GM12873 (cell line): ENCODE data around the gene CEP192.

Experiments used
- TF ChIP-seq, protein P1 (sequence below): IDR thresholded peaks from 2 replicates; pipeline ENCODE4 v1.5.1; 2012; ENCODE audit warnings: low read depth, mild to moderate bottlenecking, moderate library complexity, low read length, control low read depth; ENCODE audit not compliant: insufficient read depth; ENCODE audit errors: missing control alignments

CEP192 gene

DNA sequence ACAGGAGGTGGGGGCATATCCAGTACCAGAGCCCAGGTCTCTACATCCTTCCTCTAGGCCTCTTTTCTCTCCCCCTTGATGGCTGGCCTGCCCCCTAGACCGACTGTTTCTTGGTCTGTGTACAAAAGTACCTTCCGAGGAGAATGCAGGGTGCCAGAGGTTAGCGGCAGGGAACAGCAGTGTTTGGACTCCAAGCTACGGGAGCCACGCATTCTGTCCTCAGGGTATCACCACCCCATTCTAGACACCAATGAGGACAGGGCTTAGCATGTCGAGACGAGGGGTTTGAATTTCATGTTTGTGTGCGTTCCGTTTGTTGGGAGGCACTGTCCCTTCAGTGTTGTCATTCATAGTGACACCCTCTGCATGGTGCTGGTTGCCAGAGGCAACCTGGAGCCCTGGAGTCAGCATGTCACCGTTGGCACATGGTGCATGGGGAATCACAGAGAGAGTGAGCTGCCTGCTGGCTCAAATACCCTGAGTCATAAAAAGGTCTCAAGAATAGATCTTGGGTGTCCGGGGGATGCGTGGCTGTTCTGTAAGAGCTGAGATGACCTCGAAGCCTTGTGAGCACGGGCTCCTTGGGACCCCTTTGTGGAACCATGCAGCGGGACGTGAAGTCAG lies 170.2 kb downstream of the CEP192 start:
- TF ChIP-seq, protein P1, sequence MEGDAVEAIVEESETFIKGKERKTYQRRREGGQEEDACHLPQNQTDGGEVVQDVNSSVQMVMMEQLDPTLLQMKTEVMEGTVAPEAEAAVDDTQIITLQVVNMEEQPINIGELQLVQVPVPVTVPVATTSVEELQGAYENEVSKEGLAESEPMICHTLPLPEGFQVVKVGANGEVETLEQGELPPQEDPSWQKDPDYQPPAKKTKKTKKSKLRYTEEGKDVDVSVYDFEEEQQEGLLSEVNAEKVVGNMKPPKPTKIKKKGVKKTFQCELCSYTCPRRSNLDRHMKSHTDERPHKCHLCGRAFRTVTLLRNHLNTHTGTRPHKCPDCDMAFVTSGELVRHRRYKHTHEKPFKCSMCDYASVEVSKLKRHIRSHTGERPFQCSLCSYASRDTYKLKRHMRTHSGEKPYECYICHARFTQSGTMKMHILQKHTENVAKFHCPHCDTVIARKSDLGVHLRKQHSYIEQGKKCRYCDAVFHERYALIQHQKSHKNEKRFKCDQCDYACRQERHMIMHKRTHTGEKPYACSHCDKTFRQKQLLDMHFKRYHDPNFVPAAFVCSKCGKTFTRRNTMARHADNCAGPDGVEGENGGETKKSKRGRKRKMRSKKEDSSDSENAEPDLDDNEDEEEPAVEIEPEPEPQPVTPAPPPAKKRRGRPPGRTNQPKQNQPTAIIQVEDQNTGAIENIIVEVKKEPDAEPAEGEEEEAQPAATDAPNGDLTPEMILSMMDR, result no peak

DNA sequence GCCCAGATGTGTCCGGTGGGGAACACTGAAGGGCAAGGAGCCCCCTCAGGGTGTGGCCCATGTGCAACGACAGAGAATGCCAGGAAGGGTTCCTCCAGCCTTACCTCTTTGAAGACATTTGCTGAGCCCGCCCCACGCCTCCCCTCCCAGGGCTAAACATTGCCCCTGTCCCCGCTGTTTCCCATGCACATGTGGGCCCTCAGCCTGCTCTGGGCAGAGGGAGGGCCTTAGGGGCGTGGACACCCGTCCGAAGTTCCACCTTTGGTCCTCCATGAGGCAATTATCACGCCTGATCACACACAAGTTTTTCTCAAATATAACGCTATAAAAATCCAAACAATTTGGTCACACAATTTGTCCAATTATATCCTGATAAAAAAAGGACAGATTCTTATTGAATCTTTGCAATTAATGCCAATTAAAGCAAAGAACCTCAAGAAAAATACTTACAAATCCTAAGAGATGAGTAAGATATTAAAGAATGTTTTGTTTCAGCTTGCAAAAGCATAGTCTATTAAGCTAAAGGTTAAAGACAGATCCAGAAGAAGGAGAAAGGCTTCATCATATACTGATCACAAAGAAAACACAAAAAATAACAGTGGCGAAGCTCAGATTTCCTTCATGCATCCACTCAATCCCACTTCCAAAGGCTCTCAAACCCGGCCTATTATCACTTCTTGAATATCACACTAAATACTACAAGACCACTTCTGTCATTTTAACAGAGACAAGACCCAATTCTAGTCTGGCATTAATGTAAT lies 172.2 kb downstream of the CEP192 start:
- TF ChIP-seq, protein P1, result no peak

DNA sequence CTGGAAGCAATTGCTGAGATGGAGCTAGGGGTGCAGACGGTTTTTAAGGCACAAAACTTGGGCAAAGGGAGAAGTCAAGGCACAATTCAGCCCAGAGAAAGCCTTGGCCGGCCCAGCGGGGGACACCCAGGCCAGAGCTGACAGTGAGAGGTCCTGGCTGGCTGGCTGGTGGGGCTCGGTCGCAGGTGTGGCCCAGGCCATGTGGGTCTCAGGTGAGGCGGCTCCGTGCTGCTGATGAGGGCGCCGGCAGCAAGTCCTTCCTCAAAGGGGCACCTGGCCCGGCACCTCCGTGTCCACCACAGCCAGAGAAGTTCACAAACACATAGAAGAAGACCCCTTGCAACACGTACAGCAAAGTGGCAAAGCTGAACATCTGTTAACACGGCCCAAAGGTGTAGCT lies 173.2 kb downstream of the CEP192 start:
- TF ChIP-seq, protein P1, result no peak

DNA sequence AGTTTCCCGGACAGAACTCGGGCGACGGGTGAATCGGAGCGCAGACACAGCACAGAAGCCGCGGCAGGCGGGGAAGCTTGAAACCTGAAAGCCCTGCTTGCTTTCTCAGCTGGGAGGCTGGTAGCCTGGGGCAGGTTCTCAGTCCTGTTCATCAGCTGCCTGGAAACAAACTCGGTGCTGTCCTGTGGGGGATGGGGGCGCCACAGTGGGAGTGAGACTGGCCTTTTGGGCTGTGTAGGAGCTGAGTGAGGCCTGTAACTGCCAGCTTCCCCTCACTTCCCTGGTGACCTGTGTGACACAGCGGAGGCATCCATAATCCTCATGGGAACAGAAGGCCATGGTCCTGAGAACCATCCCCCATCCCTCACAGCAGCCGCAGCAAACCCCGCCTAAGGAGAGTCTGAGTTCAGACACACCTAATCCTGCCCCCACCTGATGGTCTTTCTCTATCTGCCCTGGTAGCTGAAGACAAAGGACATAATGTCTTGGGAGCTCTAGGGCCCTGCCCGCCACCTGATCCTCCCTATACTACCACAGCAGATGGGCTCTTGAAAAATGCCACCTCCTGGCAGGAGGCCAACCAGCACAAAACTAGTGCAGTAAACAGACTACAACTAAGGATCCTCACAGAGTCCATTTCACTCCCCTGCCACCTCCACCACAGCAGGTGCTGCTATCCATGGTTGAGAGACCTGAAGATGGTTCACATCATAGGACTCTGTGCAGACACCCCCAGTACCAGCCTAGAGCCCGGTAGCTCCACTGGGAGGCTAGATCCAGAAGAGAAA lies 174.7 kb downstream of the CEP192 start:
- TF ChIP-seq, protein P1, result no peak

DNA sequence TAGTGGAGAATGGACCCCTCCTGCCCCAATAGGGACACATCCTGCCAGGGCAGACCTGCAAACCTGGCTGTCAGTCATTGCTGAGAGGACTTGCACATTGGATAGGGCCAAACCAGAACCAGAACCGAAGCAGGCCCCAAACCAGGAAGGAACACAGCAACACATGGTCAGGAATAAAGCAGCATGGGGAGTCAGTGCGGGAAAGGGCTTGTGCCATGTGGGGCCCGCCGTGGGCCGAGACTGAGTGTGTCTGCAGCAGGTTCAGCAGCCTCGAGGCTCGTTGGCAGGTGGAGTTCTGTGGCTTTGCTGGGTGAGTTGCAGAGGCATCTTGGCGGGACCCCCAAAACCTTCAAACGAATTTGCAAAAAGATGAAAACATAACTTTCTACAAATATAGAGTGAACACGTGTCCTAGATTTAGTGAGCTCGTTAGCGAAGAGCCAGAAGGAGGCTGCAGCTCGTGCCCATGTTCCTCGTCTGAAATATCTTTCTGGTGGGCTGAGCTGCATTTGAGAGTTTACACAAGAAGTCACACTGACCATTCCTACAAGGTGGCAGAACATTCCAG lies 182.5 kb downstream of the CEP192 start:
- TF ChIP-seq, protein P1, result no peak
